Panc1 (cell line): ENCODE data around the gene SERP2.

Experiments used
- CTCF ChIP-seq: fragments of 450-650 bp; IDR thresholded peaks from 2 replicates; pipeline ENCODE4 v1.5.1; 2017; ENCODE audit warnings: mild to moderate bottlenecking
- POLR2AphosphoS5 ChIP-seq: IDR thresholded peaks from 2 replicates; pipeline ENCODE4 v1.6.1; 2012; ENCODE audit warnings: mild to moderate bottlenecking, low read depth, low read length, moderate library complexity
- REST ChIP-seq, 2 experiments: IDR thresholded peaks; 2 replicates each; pipeline ENCODE4 v1.6.1; 2011 to 2012; ENCODE audit warnings: low read depth in 2 of 2, control low read depth in 1 of 2, low read length in 1 of 2, mild to moderate bottlenecking in 1 of 2, moderate library complexity in 1 of 2; ENCODE audit not compliant: insufficient read depth in 1 of 2
- SIN3A ChIP-seq: IDR thresholded peaks from 2 replicates; pipeline ENCODE4 v1.6.1; 2012; ENCODE audit warnings: low read depth, mild to moderate bottlenecking, low read length, moderate library complexity, borderline replicate concordance; ENCODE audit not compliant: insufficient read depth

GRCh38 chr13:44435919-44436510 is 62.4 kb downstream of the SERP2 start:
- no peak for TF ChIP-seq CTCF
- TF ChIP-seq POLR2AphosphoS5 = no peak
- no peak for TF ChIP-seq SIN3A
- TF ChIP-seq REST (IDR thresholded peaks at IDR 0.05; ENCODE audit: insufficient read depth in 1 of 2, low read depth in 2 of 2, low read length in 1 of 2) = no peak
